Neural progenitor cell (in vitro differentiated cells): ENCODE data around the gene RBCK1. TPM values are rescaled to one million over a fixed set of nuclear protein-coding genes. Genes with fewer than 3 reads are reported as not detected.

Experiments used
- DNase-seq: peaks from one replicate; pipeline ENCODE4 v3.0.0-alpha.2; 2016; ENCODE audit warnings: low spot score
- H2AFZ ChIP-seq: fragments of 200-600 bp; sonication (generic); replicated peaks from 2 replicates; pipeline ENCODE4 v1.6.1; 2016; ENCODE audit warnings: antibody characterized with exemption
- H3F3A ChIP-seq: fragments of 200-600 bp; sonication (generic); 2 replicates; pipeline ENCODE4 v1.6.1; 2016; ENCODE audit warnings: antibody characterized with exemption, low read depth
- H3K27ac ChIP-seq: fragments of 200-600 bp; sonication (generic); 2 replicates; pipeline ENCODE4 v1.5.1; 2016; ENCODE audit warnings: mild to moderate bottlenecking
- H3K27me3 ChIP-seq: fragments of 200-600 bp; sonication (generic); 2 replicates; pipeline ENCODE4 v1.6.1; 2016; ENCODE audit warnings: mild to moderate bottlenecking, moderate library complexity
- H3K36me3 ChIP-seq: fragments of 200-600 bp; sonication (generic); 2 replicates; pipeline ENCODE4 v1.5.1; 2016
- H3K4me1 ChIP-seq: fragments of 200-600 bp; sonication (generic); 2 replicates; pipeline ENCODE4 v1.6.1; 2016; ENCODE audit warnings: mixed run types
- H3K4me2 ChIP-seq: fragments of 200-600 bp; sonication (generic); 2 replicates; pipeline ENCODE4 v1.6.1; 2016
- H3K4me3 ChIP-seq: fragments of 200-600 bp; sonication (generic); 2 replicates; pipeline ENCODE4 v1.5.1; 2016
- H3K79me2 ChIP-seq: fragments of 200-600 bp; sonication (generic); 2 replicates; pipeline ENCODE4 v1.6.1; 2016; ENCODE audit warnings: low read depth
- H3K9ac ChIP-seq: fragments of 200-600 bp; sonication (generic); 2 replicates; pipeline ENCODE4 v1.6.1; 2016
- H3K9me3 ChIP-seq: fragments of 200-600 bp; sonication (generic); 2 replicates; pipeline ENCODE4 v1.5.1; 2016; ENCODE audit warnings: low read depth
- H4K20me1 ChIP-seq: fragments of 200-600 bp; sonication (generic); 2 replicates; pipeline ENCODE4 v1.6.1; 2016; ENCODE audit warnings: low read depth
- H3K27ac Mint-ChIP-seq: 3 replicates; pipeline ENCODE4 v1.8.0; 2021; ENCODE audit warnings: mixed read lengths
- H3K27me3 Mint-ChIP-seq: 2 replicates; pipeline ENCODE4 v1.8.0; 2022; ENCODE audit warnings: low read depth, mild to moderate bottlenecking, inconsistent platforms, moderate library complexity, mixed read lengths; ENCODE audit not compliant: insufficient read depth
- H3K36me3 Mint-ChIP-seq: 3 replicates; pipeline ENCODE4 v1.8.0; 2021; ENCODE audit warnings: mixed read lengths
- H3K4me1 Mint-ChIP-seq: 3 replicates; pipeline ENCODE4 v1.8.0; 2021; ENCODE audit warnings: mixed read lengths
- H3K4me3 Mint-ChIP-seq: 3 replicates; pipeline ENCODE4 v1.8.0; 2021; ENCODE audit warnings: mild to moderate bottlenecking, moderate library complexity, mixed read lengths
- H3K9me3 Mint-ChIP-seq: 3 replicates; pipeline ENCODE4 v1.8.0; 2020; ENCODE audit warnings: mixed read lengths
- EZH2 ChIP-seq: fragments of 200-600 bp; sonication (generic); IDR thresholded peaks from 2 replicates; pipeline ENCODE4 v1.6.1; 2017; ENCODE audit warnings: antibody characterized with exemption, mild to moderate bottlenecking, moderate library complexity
- EZH2phosphoT487 ChIP-seq: fragments of 200-600 bp; sonication (generic); IDR thresholded peaks from 2 replicates; pipeline ENCODE4 v1.6.1; 2017; ENCODE audit warnings: antibody characterized with exemption
- total RNA-seq: library from RNA; depleted of rRNA; stranded (reverse); fragments of >200 nt; gene quantifications from 2 replicates; pipeline ENCODE4 v1.2.3, GENCODE V29; 2015; ENCODE audit warnings: low replicate concordance
- TF ChIP-seq, protein P1 (sequence below): fragments of 200-600 bp; sonication (generic); IDR thresholded peaks from 2 replicates; pipeline ENCODE4 v1.5.1; 2017; ENCODE audit warnings: antibody characterized with exemption, mild to moderate bottlenecking

The RBCK1 gene
- total RNA-seq, 1 donor from 2014 or later: 24.3 TPM

DNA sequence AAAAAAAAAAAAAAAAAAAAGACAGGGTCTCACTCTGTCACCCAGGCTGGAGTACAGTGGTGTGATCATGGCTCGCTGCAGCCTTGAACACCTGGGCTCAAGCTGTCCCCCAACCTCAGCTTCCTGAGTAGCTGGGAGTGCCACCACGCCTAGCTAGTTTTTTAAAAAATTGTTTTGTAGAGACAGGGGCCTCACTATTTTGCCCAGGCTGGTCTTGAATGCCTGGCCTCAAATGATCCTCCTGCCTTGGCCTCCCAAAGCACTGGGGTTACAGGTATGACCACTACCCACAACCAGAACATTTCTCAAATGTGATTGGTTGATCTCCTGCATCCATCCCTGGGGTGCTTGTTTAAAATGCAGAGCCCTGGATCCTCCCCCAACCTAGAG, 5.6 kb upstream of the RBCK1 start:
- peaks cover 20% of the 10 kb centered on the region for H3K4me1 Mint-ChIP-seq
- Histone ChIP-seq H3K27me3 (no peaks in the 10 kb centered on the region), H3K4me3 (no peak overlapping the region), H3K9me3 (no peaks in the 10 kb centered on the region), H3K36me3 (no peaks in the 10 kb centered on the region), H3K9ac (no peak overlapping the region), H3K79me2 (no peaks in the 10 kb centered on the region), H2AFZ (no peak overlapping the region), H3K27ac (no peak overlapping the region), H3K4me1 (peaks cover 10% of the 10 kb centered on the region), H4K20me1 (no peaks in the 10 kb centered on the region), H3K4me2 (no peak overlapping the region), H3F3A (peaks cover 14% of the 10 kb centered on the region)
- no peak for DNase-seq
- peaks cover 6% of the 10 kb centered on the region for H3K27me3 Mint-ChIP-seq
- H3K27ac Mint-ChIP-seq: no peak overlapping the region
- TF ChIP-seq, protein P1, sequence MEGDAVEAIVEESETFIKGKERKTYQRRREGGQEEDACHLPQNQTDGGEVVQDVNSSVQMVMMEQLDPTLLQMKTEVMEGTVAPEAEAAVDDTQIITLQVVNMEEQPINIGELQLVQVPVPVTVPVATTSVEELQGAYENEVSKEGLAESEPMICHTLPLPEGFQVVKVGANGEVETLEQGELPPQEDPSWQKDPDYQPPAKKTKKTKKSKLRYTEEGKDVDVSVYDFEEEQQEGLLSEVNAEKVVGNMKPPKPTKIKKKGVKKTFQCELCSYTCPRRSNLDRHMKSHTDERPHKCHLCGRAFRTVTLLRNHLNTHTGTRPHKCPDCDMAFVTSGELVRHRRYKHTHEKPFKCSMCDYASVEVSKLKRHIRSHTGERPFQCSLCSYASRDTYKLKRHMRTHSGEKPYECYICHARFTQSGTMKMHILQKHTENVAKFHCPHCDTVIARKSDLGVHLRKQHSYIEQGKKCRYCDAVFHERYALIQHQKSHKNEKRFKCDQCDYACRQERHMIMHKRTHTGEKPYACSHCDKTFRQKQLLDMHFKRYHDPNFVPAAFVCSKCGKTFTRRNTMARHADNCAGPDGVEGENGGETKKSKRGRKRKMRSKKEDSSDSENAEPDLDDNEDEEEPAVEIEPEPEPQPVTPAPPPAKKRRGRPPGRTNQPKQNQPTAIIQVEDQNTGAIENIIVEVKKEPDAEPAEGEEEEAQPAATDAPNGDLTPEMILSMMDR: no peak
- TF ChIP-seq EZH2 (no peak), EZH2phosphoT487 (no peak)
- H3K9me3 Mint-ChIP-seq: peaks cover 9% of the 10 kb centered on the region
- no peak overlapping the region for H3K4me3 Mint-ChIP-seq
- no peaks in the 10 kb centered on the region for H3K36me3 Mint-ChIP-seq

DNA sequence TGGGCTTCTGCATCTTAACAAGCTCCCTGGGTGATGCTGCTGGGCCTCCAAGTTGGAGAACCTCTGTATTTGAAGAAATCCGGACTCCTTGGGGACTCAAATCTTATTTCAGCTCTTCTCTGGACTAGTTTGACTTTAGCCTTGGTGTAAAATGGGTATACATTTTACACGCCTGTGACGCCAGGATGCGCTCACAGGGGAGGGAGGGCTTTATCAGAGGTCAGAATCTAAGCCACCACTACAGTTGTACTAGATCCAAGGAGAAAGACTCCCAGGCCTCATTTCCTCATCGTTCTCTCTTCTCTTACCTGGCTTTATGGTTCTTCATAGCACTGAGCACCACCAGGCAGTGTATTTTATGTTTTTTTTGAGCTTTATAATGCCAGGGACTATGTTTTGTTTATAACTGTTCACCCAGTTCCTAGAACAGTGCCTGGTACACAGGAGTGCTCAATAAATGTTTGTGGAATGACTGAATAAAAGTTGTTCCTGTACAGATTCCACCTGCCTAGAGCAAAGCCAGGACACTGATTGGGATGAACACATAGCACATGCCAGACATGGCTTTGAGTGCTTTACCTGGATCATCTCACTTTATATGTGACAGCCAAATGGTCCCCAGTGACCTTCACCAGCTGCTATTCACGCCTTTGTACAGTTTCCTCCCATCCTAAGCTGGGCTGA, 5.1 kb upstream of the RBCK1 start:
- Mint-ChIP-seq H3K36me3 (no peaks in the 10 kb centered on the region), H3K27me3 (peaks cover 4% of the 10 kb centered on the region), H3K4me3 (no peak overlapping the region), H3K27ac (no peak overlapping the region), H3K4me1 (peaks cover 20% of the 10 kb centered on the region), H3K9me3 (peaks cover 9% of the 10 kb centered on the region)
- Histone ChIP-seq H2AFZ (no peak overlapping the region), H3K79me2 (peaks cover under 1% of the 10 kb centered on the region), H3F3A (peaks cover 16% of the 10 kb centered on the region), H3K27ac (no peak overlapping the region), H3K36me3 (no peaks in the 10 kb centered on the region), H3K27me3 (no peaks in the 10 kb centered on the region), H3K4me1 (peaks cover 10% of the 10 kb centered on the region), H3K9me3 (no peaks in the 10 kb centered on the region), H3K4me2 (no peak overlapping the region), H4K20me1 (no peaks in the 10 kb centered on the region), H3K9ac (no peak overlapping the region), H3K4me3 (no peak overlapping the region)
- no peak for DNase-seq
- TF ChIP-seq EZH2phosphoT487: no peak
- TF ChIP-seq, protein P1: no peak
- TF ChIP-seq EZH2: no peak

DNA sequence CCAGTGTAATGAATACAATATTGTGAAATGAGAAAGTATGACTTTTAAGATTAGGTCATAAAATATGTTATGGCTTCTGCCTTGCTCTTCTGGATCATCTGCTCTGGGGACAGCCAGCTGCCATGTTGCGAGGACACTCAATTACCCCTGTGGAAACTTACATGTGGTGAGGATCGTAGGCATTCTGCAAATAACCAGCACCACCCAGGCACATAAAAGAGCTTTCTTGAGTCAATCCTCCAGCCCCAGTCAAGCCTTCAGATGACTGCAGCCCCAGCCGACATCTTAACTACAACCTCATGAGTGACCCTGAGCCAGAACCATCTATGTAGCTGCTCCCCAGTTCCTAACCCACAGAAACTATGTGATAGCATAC, 4.5 kb upstream of the RBCK1 start:
- no peak overlapping the region for H3K4me3 Mint-ChIP-seq
- H3K4me2 ChIP-seq: no peak overlapping the region
- peaks cover 16% of the 10 kb centered on the region for H3F3A ChIP-seq
- no peaks in the 10 kb centered on the region for H3K9me3 ChIP-seq
- no peaks in the 10 kb centered on the region for H3K36me3 ChIP-seq
- H3K4me1 ChIP-seq: peaks cover 10% of the 10 kb centered on the region
- TF ChIP-seq EZH2 (no peak), EZH2phosphoT487 (no peak)
- TF ChIP-seq, protein P1: no peak
- no peak for DNase-seq
- H3K4me3 ChIP-seq: no peak overlapping the region
- H3K36me3 Mint-ChIP-seq: no peaks in the 10 kb centered on the region
- H3K9me3 Mint-ChIP-seq: peaks cover 9% of the 10 kb centered on the region
- H3K27me3 Mint-ChIP-seq: peaks cover 4% of the 10 kb centered on the region
- H3K79me2 ChIP-seq: peaks cover 5% of the 10 kb centered on the region
- H2AFZ ChIP-seq: no peak overlapping the region
- H3K9ac ChIP-seq: no peak overlapping the region
- peaks cover 3% of the 10 kb centered on the region for H4K20me1 ChIP-seq
- H3K27ac Mint-ChIP-seq: no peak overlapping the region
- H3K27ac ChIP-seq: no peak overlapping the region
- peaks cover 20% of the 10 kb centered on the region for H3K4me1 Mint-ChIP-seq
- no peaks in the 10 kb centered on the region for H3K27me3 ChIP-seq
